Activated T-helper 1 cell treated with anti-CD3 and anti-CD28 coated beads, Interleukin-12 subunit alpha, Interleukin-12 subunit beta, Interleukin-2, Interleukin-4 antibody, amounts not matched to agents 30 ng/mL and 10 ng/mL and 1 ng/mL, durations not matched to agents 14 hours and 24 hours and 36 hours (primary cell): Measurements from ENCODE around the gene PSMD8. TPM values are rescaled to one million over a fixed set of nuclear protein-coding genes. Genes with fewer than 3 reads are reported as not detected.
"Not testable (repeated sequence)": the region's sequence is repeated elsewhere in the genome, so short reads cannot be mapped to it uniquely, and the experiment has no call there.

Experiments used
- DNase-seq: peaks from one replicate; pipeline ENCODE4 v3.0.0; 2021; ENCODE audit warnings: low spot score
- H3K27ac Mint-ChIP-seq: one replicate; pipeline ENCODE4 v1.8.0; 2021; ENCODE audit warnings: mild to moderate bottlenecking, mixed read lengths
- H3K27me3 Mint-ChIP-seq: one replicate; pipeline ENCODE4 v1.8.0; 2022; ENCODE audit warnings: mild to moderate bottlenecking, moderate library complexity, mixed read lengths; ENCODE audit not compliant: insufficient read depth
- H3K36me3 Mint-ChIP-seq: one replicate; pipeline ENCODE4 v1.8.0; 2021; ENCODE audit warnings: low read depth, mixed read lengths
- H3K4me1 Mint-ChIP-seq: one replicate; pipeline ENCODE4 v1.8.0; 2021; ENCODE audit warnings: low read depth, mixed read lengths
- H3K4me3 Mint-ChIP-seq: one replicate; pipeline ENCODE4 v1.8.0; 2021; ENCODE audit warnings: mild to moderate bottlenecking, moderate library complexity, mixed read lengths
- H3K9me3 Mint-ChIP-seq: one replicate; pipeline ENCODE4 v1.8.0; 2021; ENCODE audit warnings: mixed read lengths
- intact Hi-C: fragments of 100-400 bp; cut with micrococcal nuclease; formaldehyde crosslinking; loops from one replicate; pipeline ENCODE4 v1.15.1; 2024
- total RNA-seq: library from RNA; stranded (reverse); gene quantifications from 2 replicates; pipeline ENCODE4 v1.2.3, GENCODE V29; 2022

Gene PSMD8
- total RNA-seq, 1 donor from 2014 or later, result 298 TPM

GRCh38 chr19:38351865-38352395 lies 22.4 kb upstream of the PSMD8 start:
- Mint-ChIP-seq H3K4me1 (no peaks in the 10 kb centered on the region), H3K9me3 (no peaks in the 10 kb centered on the region), H3K27ac (no peak overlapping the region), H3K27me3 (peaks cover 17% of the 10 kb centered on the region), H3K4me3 (no peak overlapping the region), H3K36me3 (no peaks in the 10 kb centered on the region)
- no peak for DNase-seq
- intact Hi-C loops, result no loop called here

- H3K4me1 Mint-ChIP-seq, result no peaks in the 10 kb centered on the region
- no peak overlapping the region for H3K27ac Mint-ChIP-seq
- H3K4me3 Mint-ChIP-seq, result no peak overlapping the region
- no peak for DNase-seq
- no peaks in the 10 kb centered on the region for H3K36me3 Mint-ChIP-seq
- intact Hi-C loops, result no loop called here
- peaks cover 17% of the 10 kb centered on the region for H3K27me3 Mint-ChIP-seq
- no peaks in the 10 kb centered on the region for H3K9me3 Mint-ChIP-seq
These were observed 21.8 kb upstream of the PSMD8 start for GRCh38 chr19:38352611-38353010.

- H3K4me3 Mint-ChIP-seq, result no peak overlapping the region
- no peak overlapping the region for H3K27ac Mint-ChIP-seq
- no peaks in the 10 kb centered on the region for H3K36me3 Mint-ChIP-seq
- no peak for DNase-seq
- H3K4me1 Mint-ChIP-seq, result peaks cover 5% of the 10 kb centered on the region
- peaks cover 39% of the 10 kb centered on the region for H3K27me3 Mint-ChIP-seq
- no peaks in the 10 kb centered on the region for H3K9me3 Mint-ChIP-seq
- intact Hi-C loops, result no loop called here
These were observed 18.3 kb upstream of the PSMD8 start for GRCh38 chr19:38355728-38356725.

- no peak for DNase-seq
- H3K4me3 Mint-ChIP-seq, result no peak overlapping the region
- H3K36me3 Mint-ChIP-seq, result no peaks in the 10 kb centered on the region
- intact Hi-C loops, result no loop called here
- H3K27ac Mint-ChIP-seq, result no peak overlapping the region
- H3K4me1 Mint-ChIP-seq, result peaks cover 22% of the 10 kb centered on the region
- no peaks in the 10 kb centered on the region for H3K9me3 Mint-ChIP-seq
- peaks cover 41% of the 10 kb centered on the region for H3K27me3 Mint-ChIP-seq
These were observed 16.3 kb upstream of the PSMD8 start for GRCh38 chr19:38358071-38358470.

GRCh38 chr19:38359242-38360021 lies 14.9 kb upstream of the PSMD8 start:
- intact Hi-C loops, result no loop called here
- Mint-ChIP-seq H3K36me3 (no peaks in the 10 kb centered on the region), H3K4me1 (peaks cover 22% of the 10 kb centered on the region), H3K9me3 (no peaks in the 10 kb centered on the region), H3K4me3 (no peak overlapping the region), H3K27ac (no peak overlapping the region), H3K27me3 (peaks cover 41% of the 10 kb centered on the region)
- no peak for DNase-seq

- Mint-ChIP-seq H3K4me1 (peaks cover 22% of the 10 kb centered on the region), H3K36me3 (no peaks in the 10 kb centered on the region), H3K4me3 (peak overlapping the region; percentile 90), H3K27me3 (peaks cover 39% of the 10 kb centered on the region), H3K9me3 (no peaks in the 10 kb centered on the region), H3K27ac (no peak overlapping the region)
- intact Hi-C loops, result no loop called here
- DNase-seq, result no peak
These were observed 14.0 kb upstream of the PSMD8 start for GRCh38 chr19:38360351-38360750.

- Mint-ChIP-seq H3K4me3 (peak overlapping the region; percentile 90), H3K36me3 (no peaks in the 10 kb centered on the region), H3K9me3 (no peaks in the 10 kb centered on the region), H3K4me1 (peaks cover 22% of the 10 kb centered on the region), H3K27ac (peak overlapping the region; percentile 22), H3K27me3 (peaks cover 34% of the 10 kb centered on the region)
- DNase-seq, result no peak
- intact Hi-C loops, result no loop called here
These were observed 13.3 kb upstream of the PSMD8 start for GRCh38 chr19:38360839-38361631.

- peaks cover 22% of the 10 kb centered on the region for H3K4me1 Mint-ChIP-seq
- H3K27ac Mint-ChIP-seq, result peak overlapping the region; percentile 61
- intact Hi-C loops, result loop anchor here (1.0 to 2.0 kb wide), 6 partner anchors 13 to 489 kb away; partner anchors contain the start of genes GGN, PSMD8, SIPA1L3 and SPRED3
- H3K4me3 Mint-ChIP-seq, result peak overlapping the region; percentile 90
- no peaks in the 10 kb centered on the region for H3K36me3 Mint-ChIP-seq
- peak; percentile 69 for DNase-seq
- peaks cover 30% of the 10 kb centered on the region for H3K27me3 Mint-ChIP-seq
- H3K9me3 Mint-ChIP-seq, result no peaks in the 10 kb centered on the region
These were observed 12.7 kb upstream of the PSMD8 start for GRCh38 chr19:38361633-38362075.

- Mint-ChIP-seq H3K27ac (peak overlapping the region; percentile 81), H3K27me3 (peaks cover 29% of the 10 kb centered on the region), H3K4me1 (peaks cover 22% of the 10 kb centered on the region), H3K36me3 (no peaks in the 10 kb centered on the region), H3K4me3 (peak overlapping the region; percentile 90), H3K9me3 (no peaks in the 10 kb centered on the region)
- peak; percentile 84 for DNase-seq
- intact Hi-C loops, result loop anchor here (1.0 to 2.0 kb wide), 6 partner anchors 12 to 488 kb away; partner anchors contain the start of genes GGN, PSMD8, SIPA1L3 and SPRED3
These were observed 12.1 kb upstream of the PSMD8 start for GRCh38 chr19:38362076-38362945.

- H3K4me3 Mint-ChIP-seq, result peak overlapping the region; percentile 61
- peaks cover 22% of the 10 kb centered on the region for H3K4me1 Mint-ChIP-seq
- intact Hi-C loops, result loop anchor here (1.0 to 2.0 kb wide), 6 partner anchors 11 to 487 kb away; partner anchors contain the start of genes GGN, PSMD8, SIPA1L3 and SPRED3
- H3K27ac Mint-ChIP-seq, H3K9me3 Mint-ChIP-seq, DNase-seq, H3K36me3 Mint-ChIP-seq: not testable (repeated sequence)
- peaks cover 26% of the 10 kb centered on the region for H3K27me3 Mint-ChIP-seq
These were observed 11.3 kb upstream of the PSMD8 start for GRCh38 chr19:38362946-38363688.

GRCh38 chr19:38367041-38367440 lies 7.3 kb upstream of the PSMD8 start:
- H3K27me3 Mint-ChIP-seq, result peaks cover 6% of the 10 kb centered on the region
- H3K36me3 Mint-ChIP-seq, result no peaks in the 10 kb centered on the region
- H3K9me3 Mint-ChIP-seq, result no peaks in the 10 kb centered on the region
- DNase-seq, result no peak
- peaks cover 6% of the 10 kb centered on the region for H3K4me1 Mint-ChIP-seq
- no peak overlapping the region for H3K4me3 Mint-ChIP-seq
- no peak overlapping the region for H3K27ac Mint-ChIP-seq
- intact Hi-C loops, result no loop called here
